Right lobe of liver (tissue), 6 donors: ENCODE measurements around the gene PIK3C2B. TPM values are rescaled to one million over a fixed set of nuclear protein-coding genes. Genes with fewer than 3 reads are reported as not detected.

ENCODE experiments used
- ATAC-seq, 4 donors: fragments of 200-7000 bp; cut with Tn5 transposase; one replicate each; pipeline ENCODE4 v1.9.1; 2020; ENCODE audit warnings: mild to moderate bottlenecking in 4 of 4, moderate library complexity in 4 of 4
- DNase-seq, 3 donors: peaks; one replicate each; pipeline ENCODE4 v3.0.0-alpha.2; 2020
- H3K27ac ChIP-seq, 3 donors: fragments of 200-600 bp; one replicate each; pipeline ENCODE4 v1.8.0; 2022
- H3K27me3 ChIP-seq, 2 donors: fragments of 200-600 bp; one replicate each; pipeline ENCODE4 v1.8.0; 2022
- H3K36me3 ChIP-seq, 4 donors: fragments of 200-600 bp; sonication (generic) in 1 of 4; one replicate each; pipeline versions ENCODE4 v1.5.1 to v1.8.0; 2017 to 2022; ENCODE audit warnings: control low read depth in 1 of 4
- H3K4me1 ChIP-seq, 4 donors: fragments of 200-600 bp; sonication (generic) in 1 of 4; one replicate each; pipeline versions ENCODE4 v1.5.1 to v1.8.0; 2017 to 2022; ENCODE audit warnings: control low read depth in 1 of 4
- H3K4me3 ChIP-seq, 3 donors: fragments of 200-600 bp; one replicate each; pipeline ENCODE4 v1.8.0; 2022
- H3K9me3 ChIP-seq, 4 donors: fragments of 200-600 bp; sonication (generic) in 1 of 4; one replicate each; pipeline versions ENCODE4 v1.5.1 to v1.8.0; 2017 to 2022; ENCODE audit warnings: control low read depth in 1 of 4
- POLR2A ChIP-seq: fragments of 450-650 bp; IDR thresholded peaks from one replicate; pipeline ENCODE4 v1.6.1; 2017; ENCODE audit warnings: antibody characterized with exemption, mild to moderate bottlenecking
- WGBS: methylation state at CpG from one replicate; pipeline ENCODE4 v1.1.6; 2018; ENCODE audit warnings: low coverage, low lambda C conversion rate; ENCODE audit not compliant: insufficient coverage; ENCODE audit errors: missing lambda C conversion rate; 5-methylcytosine and 5-hydroxymethylcytosine counted together
- intact Hi-C, 2 donors: fragments of 100-400 bp; cut with DNase I; formaldehyde crosslinking; loops; one replicate each; pipeline versions ENCODE4 v1.11.2 to v1.14.1; 2022
- total RNA-seq, 6 experiments: library from RNA; depleted of rRNA in 2 of 6; stranded (reverse); fragments of >200 nt in 2 of 6; fragmentation: NEBNext Ultra II Directional in 3 of 6; extraction: Animal tissue kit (Norgen Biotek cat#: 25700) in 3 of 6; gene quantifications; one replicate each; pipeline versions ENCODE4 v1.1.0 to v1.2.4, GENCODE V29; 2016 to 2023
- TF ChIP-seq, protein P1 (sequence below), 4 donors: fragments of 200-600 bp in 3 of 4; fragments of 450-650 bp in 1 of 4; IDR thresholded peaks; one replicate each; pipeline versions ENCODE4 v1.5.1 to v1.8.0; 2016 to 2022; ENCODE audit warnings: antibody characterized with exemption in 4 of 4, mild to moderate bottlenecking in 2 of 4
- donor health status: DM: no; HTN: yes; CAD: no.
- donor health status: DM: no; HTN: no; CAD: no.
- donor health status: DM: no; HTN: no; CAD: no.
- donor health status: DM: no; HTN: yes; CAD: no.
- donor health status: DM: no; HTN: yes; CAD: no.

The PIK3C2B gene
- total RNA-seq, 6 experiments from 2014 or later = 7.6 to 18.5 (median 10.1) TPM

DNA sequence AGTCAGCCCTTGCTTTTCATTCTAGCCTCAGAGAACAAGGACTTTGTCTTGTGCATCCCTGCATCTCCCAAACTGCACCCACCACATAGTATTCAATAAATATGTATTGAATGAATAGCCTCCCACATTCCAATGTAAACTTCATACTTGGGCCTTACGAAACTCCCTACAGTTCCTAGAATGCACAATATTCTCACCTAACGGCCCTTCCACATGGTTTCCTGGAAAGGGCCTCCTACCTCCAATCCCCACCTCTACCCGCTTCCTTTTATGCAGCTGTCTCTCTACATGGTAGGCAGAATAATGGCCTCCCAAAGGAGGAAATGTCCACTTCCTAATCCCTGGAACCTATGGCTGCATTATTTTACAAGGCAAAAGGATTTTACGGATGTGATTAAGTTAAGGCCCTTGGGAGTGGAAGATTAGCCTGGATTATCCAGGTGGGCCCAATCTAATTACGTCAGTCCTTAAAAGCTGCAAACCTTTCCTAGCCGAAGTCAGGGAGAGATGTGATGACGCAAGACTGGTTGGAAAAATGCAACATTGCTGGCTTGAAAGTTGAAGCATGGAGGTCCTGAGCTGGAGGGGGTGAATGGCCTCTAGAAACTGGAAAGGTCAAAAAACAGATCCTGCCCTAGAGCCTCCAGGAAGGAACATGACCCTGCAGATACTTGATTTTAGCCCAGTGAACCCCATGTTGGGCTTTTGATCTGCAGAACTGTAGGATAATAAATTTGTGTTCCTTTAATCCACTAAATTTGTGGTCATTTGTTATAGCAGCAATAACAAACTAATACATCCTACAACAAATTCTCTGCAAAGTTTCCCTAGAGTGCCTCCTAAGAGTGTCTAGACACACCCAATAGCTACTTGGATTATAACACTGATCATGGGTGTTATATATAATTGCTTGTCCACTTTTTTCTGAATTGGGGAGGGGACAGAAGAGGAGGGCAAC, 5.2 kb upstream of the PIK3C2B start:
- WGBS = 64% methylated on average over 7 of the region's 7 CpGs
- Histone ChIP-seq H3K9me3 (no peaks in the 10 kb centered on the region), H3K4me3 (no peak overlapping the region), H3K36me3 (no peaks in the 10 kb centered on the region), H3K4me1 (peaks cover 0 to 16% (median 8%) of the 10 kb centered on the region in 4 donors), H3K27ac (no peak overlapping the region), H3K27me3 (no peaks in the 10 kb centered on the region)
- intact Hi-C loops = loop anchor here in 1 of 2 donors (5.0 kb wide), 1 partner anchor 57 kb away; no protein-coding TSS in a partner anchor
- ATAC-seq (no peak), DNase-seq (no peak)
- TF ChIP-seq, protein P1, sequence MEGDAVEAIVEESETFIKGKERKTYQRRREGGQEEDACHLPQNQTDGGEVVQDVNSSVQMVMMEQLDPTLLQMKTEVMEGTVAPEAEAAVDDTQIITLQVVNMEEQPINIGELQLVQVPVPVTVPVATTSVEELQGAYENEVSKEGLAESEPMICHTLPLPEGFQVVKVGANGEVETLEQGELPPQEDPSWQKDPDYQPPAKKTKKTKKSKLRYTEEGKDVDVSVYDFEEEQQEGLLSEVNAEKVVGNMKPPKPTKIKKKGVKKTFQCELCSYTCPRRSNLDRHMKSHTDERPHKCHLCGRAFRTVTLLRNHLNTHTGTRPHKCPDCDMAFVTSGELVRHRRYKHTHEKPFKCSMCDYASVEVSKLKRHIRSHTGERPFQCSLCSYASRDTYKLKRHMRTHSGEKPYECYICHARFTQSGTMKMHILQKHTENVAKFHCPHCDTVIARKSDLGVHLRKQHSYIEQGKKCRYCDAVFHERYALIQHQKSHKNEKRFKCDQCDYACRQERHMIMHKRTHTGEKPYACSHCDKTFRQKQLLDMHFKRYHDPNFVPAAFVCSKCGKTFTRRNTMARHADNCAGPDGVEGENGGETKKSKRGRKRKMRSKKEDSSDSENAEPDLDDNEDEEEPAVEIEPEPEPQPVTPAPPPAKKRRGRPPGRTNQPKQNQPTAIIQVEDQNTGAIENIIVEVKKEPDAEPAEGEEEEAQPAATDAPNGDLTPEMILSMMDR (IDR thresholded peaks at IDR 0.05) = no peak
- TF ChIP-seq POLR2A = no peak

DNA sequence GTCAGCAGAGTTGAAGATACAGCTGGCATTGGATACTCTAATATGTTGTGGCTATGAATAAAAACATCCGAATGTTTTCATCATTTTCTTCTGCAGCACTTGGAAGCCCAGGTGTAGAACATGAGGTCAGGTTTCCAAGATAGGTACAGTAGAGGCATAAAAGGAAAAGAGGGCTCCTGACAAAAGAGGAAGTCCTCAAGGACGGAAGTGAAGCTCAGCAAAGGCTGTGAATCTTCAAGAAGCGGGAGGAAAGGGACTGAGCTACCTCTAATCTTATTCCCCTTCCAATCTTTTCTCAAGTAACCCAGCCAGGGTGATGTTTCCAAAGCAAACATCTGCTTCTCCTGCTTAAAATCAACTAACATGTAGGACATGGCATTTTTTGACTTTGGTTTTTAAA, 4.4 kb upstream of the PIK3C2B start:
- H3K27me3 ChIP-seq = no peaks in the 10 kb centered on the region
- intact Hi-C loops = no loop called here
- DNase-seq = no peak
- ATAC-seq = no peak
- peaks cover 0 to 8% (median 4%) of the 10 kb centered on the region in 4 donors for H3K4me1 ChIP-seq
- H3K4me3 ChIP-seq = no peak overlapping the region
- WGBS = 79% methylated on average over 3 of the region's 3 CpGs
- TF ChIP-seq POLR2A = no peak
- TF ChIP-seq, protein P1 (IDR thresholded peaks at IDR 0.05) = no peak
- no peaks in the 10 kb centered on the region for H3K9me3 ChIP-seq
- H3K27ac ChIP-seq = no peak overlapping the region
- no peaks in the 10 kb centered on the region for H3K36me3 ChIP-seq

DNA sequence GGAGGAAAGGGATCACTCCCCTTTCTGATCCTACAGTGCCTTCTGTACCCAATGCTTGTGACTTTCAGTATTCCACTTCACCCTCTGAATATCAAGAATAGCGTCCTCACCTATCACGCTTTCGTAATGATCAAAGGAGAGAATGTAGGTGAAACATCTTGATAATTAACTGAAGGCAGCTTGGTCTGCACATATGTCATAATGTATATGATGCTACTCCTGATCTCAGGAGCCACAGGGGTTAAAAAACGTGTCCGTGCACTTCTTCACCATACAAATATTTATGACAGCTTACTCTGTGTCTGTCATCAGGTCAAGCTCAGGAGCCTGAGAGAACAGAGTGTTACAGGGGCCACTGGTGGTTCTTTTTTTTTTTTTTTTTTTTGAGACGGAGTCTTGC, 1.2 kb upstream of the PIK3C2B start:
- H3K27ac ChIP-seq = no peak overlapping the region
- TF ChIP-seq, protein P1 (IDR thresholded peaks at IDR 0.05) = no peak
- TF ChIP-seq POLR2A = no peak

DNA sequence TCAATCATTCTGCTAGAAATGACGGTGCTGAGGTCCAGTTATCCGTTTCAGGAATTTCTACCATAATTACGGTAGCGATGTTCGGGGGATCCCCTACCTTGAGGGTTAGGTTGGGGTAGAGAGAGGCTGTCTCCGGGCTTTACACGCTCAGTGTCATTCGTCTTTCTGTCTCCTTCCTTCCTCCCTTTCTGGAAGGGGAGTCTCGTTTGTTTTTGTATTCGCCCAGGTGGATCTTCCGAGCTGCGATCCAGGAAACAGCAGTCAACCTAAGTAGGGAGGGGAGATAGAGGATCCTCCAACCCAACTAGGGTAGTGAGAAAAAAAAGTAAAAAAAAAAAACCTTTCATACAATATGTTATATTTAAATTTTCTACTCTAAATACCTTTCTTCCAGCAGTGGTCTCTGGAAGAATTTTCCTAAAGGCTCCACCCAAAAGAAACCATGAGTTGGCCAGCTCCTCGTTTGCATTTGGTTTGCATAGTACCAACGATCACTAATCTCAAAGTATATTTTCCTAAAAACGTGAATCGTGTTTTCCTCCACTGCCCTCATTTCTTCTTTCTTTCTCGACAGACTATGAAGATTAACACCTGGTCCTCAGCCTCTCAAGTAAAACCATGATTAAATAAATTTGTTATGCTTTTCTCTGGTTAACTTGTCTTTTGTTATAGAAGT, 611 bp upstream of the PIK3C2B start:
- Histone ChIP-seq H3K27ac (peak overlapping the region; percentile 80 to 93 (median 87)), H3K9me3 (no peaks in the 10 kb centered on the region), H3K4me1 (peaks cover 0 to 13% (median 4%) of the 10 kb centered on the region in 4 donors), H3K4me3 (peak overlapping the region; percentile 74 to 82 (median 81)), H3K27me3 (no peaks in the 10 kb centered on the region), H3K36me3 (no peaks in the 10 kb centered on the region)
- DNase-seq (no peak), ATAC-seq (no peak)
- 4% methylated on average over 16 of the region's 17 CpGs for WGBS
- intact Hi-C loops = no loop called here
- no peak for TF ChIP-seq POLR2A
- TF ChIP-seq, protein P1 (IDR thresholded peaks at IDR 0.05) = no peak

More for the DNA sequence above, 1.2 kb upstream of the PIK3C2B start:
- intact Hi-C loops = no loop called here
- no peaks in the 10 kb centered on the region for H3K9me3 ChIP-seq
- ATAC-seq (no peak), DNase-seq (no peak)
- 70% methylated on average over 5 of the region's 6 CpGs for WGBS
- H3K27me3 ChIP-seq = no peaks in the 10 kb centered on the region
- no peak overlapping the region for H3K4me3 ChIP-seq
- H3K36me3 ChIP-seq = no peaks in the 10 kb centered on the region
- H3K4me1 ChIP-seq = peaks cover 0 to 13% (median 4%) of the 10 kb centered on the region in 4 donors
